ENCODE results near the gene RASL12.

GRCh38 chr15:65055201-65055870 lies 12.5 kb downstream of the RASL12 start:
- TF ChIP-seq CTCF (IDR thresholded peaks at IDR 0.05) = no peak
- TF ChIP-seq POLR2AphosphoS5 (IDR thresholded peaks at IDR 0.05) = no peak

Measured in sigmoid colon (tissue), 4 donors.